HFF-Myc (cell line): Measurements from ENCODE around the gene ARHGAP27.

Experiments
- DNase-seq: peaks from one replicate; pipeline ENCODE4 v3.0.0-alpha.2; 2011; ENCODE audit warnings: low read depth; ENCODE audit errors: extremely low read depth
- H3K4me3 ChIP-seq: replicated peaks from 2 replicates; pipeline ENCODE4 v1.5.1; 2011; ENCODE audit warnings: low read depth, mild to moderate bottlenecking, control low read depth, low read length
- TF ChIP-seq, protein P1 (sequence below): IDR thresholded peaks from 2 replicates; pipeline ENCODE4 v1.5.1; 2012; ENCODE audit warnings: mild to moderate bottlenecking, low read depth, low read length, control low read depth; ENCODE audit errors: missing control alignments

ARHGAP27 gene

DNA sequence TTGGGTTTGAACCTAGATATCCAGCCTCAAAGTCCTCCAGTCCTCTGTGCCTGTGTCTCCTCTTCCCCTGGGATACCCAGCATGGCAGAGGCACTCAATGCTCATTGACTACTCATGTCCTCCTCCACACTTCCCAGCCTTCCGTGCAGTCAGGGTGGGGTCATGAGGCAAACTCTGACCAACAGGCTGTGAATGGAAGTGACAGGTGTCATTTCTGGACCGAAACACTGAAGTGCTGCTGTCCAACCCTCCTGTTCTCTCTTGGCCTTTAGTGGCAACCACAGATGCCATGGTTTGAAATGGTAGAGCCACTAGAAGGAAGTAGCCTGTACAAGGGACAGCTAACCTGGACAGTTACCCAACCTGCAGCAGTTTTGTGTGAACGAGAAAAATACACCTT lies 69.2 kb downstream of the ARHGAP27 start:
- no peak overlapping the region for H3K4me3 ChIP-seq
- DNase-seq = no peak
- TF ChIP-seq, protein P1, sequence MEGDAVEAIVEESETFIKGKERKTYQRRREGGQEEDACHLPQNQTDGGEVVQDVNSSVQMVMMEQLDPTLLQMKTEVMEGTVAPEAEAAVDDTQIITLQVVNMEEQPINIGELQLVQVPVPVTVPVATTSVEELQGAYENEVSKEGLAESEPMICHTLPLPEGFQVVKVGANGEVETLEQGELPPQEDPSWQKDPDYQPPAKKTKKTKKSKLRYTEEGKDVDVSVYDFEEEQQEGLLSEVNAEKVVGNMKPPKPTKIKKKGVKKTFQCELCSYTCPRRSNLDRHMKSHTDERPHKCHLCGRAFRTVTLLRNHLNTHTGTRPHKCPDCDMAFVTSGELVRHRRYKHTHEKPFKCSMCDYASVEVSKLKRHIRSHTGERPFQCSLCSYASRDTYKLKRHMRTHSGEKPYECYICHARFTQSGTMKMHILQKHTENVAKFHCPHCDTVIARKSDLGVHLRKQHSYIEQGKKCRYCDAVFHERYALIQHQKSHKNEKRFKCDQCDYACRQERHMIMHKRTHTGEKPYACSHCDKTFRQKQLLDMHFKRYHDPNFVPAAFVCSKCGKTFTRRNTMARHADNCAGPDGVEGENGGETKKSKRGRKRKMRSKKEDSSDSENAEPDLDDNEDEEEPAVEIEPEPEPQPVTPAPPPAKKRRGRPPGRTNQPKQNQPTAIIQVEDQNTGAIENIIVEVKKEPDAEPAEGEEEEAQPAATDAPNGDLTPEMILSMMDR = no peak

DNA sequence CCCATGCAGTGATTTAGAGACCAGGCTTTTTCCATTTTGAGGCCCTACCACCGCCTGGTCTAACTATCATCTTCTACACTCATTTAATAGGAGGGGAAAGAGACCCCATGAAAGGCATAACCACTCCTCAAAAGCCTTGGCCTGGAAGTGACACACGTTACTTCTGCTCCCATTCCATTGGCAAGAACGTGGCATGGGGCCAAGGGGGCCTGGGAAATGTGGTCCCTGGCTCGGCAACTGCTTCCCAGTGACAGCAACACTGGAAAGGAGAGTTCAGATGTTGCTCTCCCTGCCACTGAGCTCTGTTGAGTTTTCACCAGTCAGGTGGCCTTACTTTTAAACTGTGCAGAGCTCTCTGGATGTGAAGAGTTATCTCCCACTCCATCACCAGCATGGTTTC lies 70.7 kb downstream of the ARHGAP27 start:
- no peak for DNase-seq
- TF ChIP-seq, protein P1 = no peak
- no peak overlapping the region for H3K4me3 ChIP-seq

DNA sequence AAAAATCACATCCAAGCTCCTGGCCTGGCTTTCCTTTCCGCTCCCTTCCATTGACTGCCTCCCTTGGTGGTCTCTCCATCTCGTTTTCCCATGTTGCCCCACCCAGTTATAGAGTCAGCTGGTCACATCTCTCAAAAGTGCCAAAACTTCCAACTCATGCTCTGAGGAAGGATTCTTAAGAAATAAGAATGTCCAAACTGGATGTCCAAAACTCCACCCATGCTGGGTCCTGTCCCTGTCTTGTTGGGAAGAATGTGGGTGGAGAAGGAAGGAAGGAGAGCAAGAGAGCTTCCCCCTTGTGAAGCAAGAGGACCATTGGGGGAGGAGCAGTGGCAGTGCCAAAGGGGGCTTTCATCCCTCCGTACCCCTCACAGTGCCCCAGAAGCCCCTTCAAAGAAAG lies 71.2 kb downstream of the ARHGAP27 start:
- no peak for DNase-seq
- TF ChIP-seq, protein P1 = no peak
- no peak overlapping the region for H3K4me3 ChIP-seq

DNA sequence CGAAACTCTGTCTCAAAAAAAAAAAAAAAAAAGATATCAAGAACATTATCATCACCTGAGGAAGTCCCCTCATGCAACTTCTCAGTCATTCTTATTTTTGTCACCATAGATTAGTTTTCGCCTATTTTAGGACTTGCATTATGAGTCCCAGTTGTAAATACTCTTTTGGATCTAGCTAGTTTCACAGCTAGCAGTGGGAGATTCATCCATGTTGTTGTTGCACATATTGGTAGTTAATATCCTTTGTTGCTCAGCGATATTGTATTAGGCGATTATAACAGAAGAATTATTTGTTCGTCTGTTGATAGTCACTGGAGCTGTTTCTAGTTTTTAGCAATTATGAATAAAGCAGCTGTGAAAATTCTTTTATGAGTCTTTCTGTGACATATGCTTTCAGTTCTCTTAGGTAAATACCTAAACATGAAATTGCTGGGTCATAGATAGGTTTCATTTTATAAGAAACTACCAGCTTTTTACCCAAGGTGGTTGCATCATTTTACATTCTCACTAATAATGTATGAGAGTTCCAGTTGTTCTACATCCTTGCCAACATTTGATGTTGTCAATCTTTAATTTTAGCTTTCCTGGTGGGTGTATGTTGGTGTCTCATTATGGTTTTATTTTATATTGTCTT lies 75.2 kb downstream of the ARHGAP27 start:
- no peak overlapping the region for H3K4me3 ChIP-seq
- no peak for DNase-seq
- TF ChIP-seq, protein P1 = no peak

DNA sequence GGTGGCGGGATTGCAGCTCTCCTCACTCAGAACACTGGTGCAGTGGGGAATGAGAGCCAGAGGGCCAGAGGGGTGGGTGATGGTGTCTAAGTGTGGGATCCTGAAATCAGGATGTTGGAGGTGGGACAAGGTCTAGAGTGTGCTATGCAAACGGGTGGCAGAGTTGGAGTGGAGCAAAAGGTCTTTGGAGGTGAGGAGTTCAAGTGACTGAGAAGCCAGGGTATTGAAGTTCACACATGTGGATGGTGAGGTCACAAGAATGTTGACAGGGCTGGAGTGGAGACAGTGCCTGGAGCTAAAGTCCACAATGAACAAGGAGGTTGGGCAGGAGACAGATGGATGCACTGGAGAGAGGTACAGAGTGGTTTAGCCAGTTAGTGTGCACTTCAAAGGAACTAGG lies 77.6 kb downstream of the ARHGAP27 start:
- TF ChIP-seq, protein P1 = no peak
- no peak for DNase-seq
- H3K4me3 ChIP-seq = no peak overlapping the region

DNA sequence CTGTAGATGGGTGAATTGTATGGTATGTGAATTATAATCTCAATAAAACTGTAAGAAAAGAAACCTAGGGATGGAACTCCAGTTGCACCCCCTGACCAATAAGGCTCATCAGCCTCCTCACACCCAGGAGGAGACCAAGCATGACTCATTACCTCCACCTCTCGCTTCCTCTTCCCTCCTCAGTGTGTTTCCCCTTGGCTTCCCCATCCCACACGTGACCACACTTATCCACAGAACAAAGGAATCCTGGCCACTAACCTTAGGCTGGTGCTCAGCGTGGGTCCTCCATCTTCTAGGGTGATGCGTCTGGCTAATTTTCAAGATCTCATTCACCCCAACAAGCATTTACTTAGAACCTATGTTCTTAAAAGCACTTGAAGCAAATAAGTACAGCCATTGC lies 79.6 kb downstream of the ARHGAP27 start:
- DNase-seq = no peak

More for the DNA sequence above, 79.6 kb downstream of the ARHGAP27 start:
- no peak overlapping the region for H3K4me3 ChIP-seq
- TF ChIP-seq, protein P1 = no peak
